Middle frontal gyrus (tissue), 1 donor: ENCODE data around the gene CASD1.

Experiments
- DNase-seq: peaks from one replicate; pipeline ENCODE4 v3.0.0-alpha.2; 2015; ENCODE audit warnings: low spot score; ENCODE audit errors: extremely low spot score

The CASD1 gene

GRCh38 chr7:94512735-94513564, 3.3 kb downstream of the CASD1 start:
- no peak for DNase-seq

GRCh38 chr7:94513565-94513860, 3.9 kb downstream of the CASD1 start:
- DNase-seq, result no peak

- no peak for DNase-seq
Observed at GRCh38 chr7:94514140-94514889, 4.7 kb downstream of the CASD1 start.

- no peak for DNase-seq
Observed at GRCh38 chr7:94514917-94515316, 5.3 kb downstream of the CASD1 start.

- no peak for DNase-seq
Observed at GRCh38 chr7:94525923-94526322, 16.3 kb downstream of the CASD1 start.

- DNase-seq, result no peak
Observed at GRCh38 chr7:94529516-94529915, 19.9 kb downstream of the CASD1 start.

GRCh38 chr7:94530109-94530508, 20.5 kb downstream of the CASD1 start:
- no peak for DNase-seq

GRCh38 chr7:94532676-94533075, 23.1 kb downstream of the CASD1 start:
- DNase-seq, result no peak

- DNase-seq, result no peak
Observed at GRCh38 chr7:94540428-94540827, 30.8 kb downstream of the CASD1 start.

- no peak for DNase-seq
Observed at GRCh38 chr7:94547126-94547525, 37.5 kb downstream of the CASD1 start.

GRCh38 chr7:94556028-94556427, 46.4 kb downstream of the CASD1 start:
- DNase-seq, result no peak

GRCh38 chr7:94557215-94557614, 47.6 kb downstream of the CASD1 start:
- no peak for DNase-seq

- DNase-seq, result no peak
Observed at GRCh38 chr7:94559972-94560371, 50.4 kb downstream of the CASD1 start.

GRCh38 chr7:94561841-94562514, 52.4 kb downstream of the CASD1 start:
- no peak for DNase-seq

- no peak for DNase-seq
Observed at GRCh38 chr7:94562525-94562924, 52.9 kb downstream of the CASD1 start.

GRCh38 chr7:94565247-94565894, 55.8 kb downstream of the CASD1 start:
- DNase-seq, result no peak

- no peak for DNase-seq
Observed at GRCh38 chr7:94567396-94567795, 57.8 kb downstream of the CASD1 start.

- DNase-seq, result no peak
Observed at GRCh38 chr7:94571816-94572215, 62.2 kb downstream of the CASD1 start.

- DNase-seq, result no peak
Observed at GRCh38 chr7:94575646-94576045, 66.0 kb downstream of the CASD1 start.

- no peak for DNase-seq
Observed at GRCh38 chr7:94576316-94576715, 66.7 kb downstream of the CASD1 start.

- DNase-seq, result no peak
Observed at GRCh38 chr7:94577357-94577756, 67.7 kb downstream of the CASD1 start.

GRCh38 chr7:94578614-94579013, 69.0 kb downstream of the CASD1 start:
- DNase-seq, result no peak
